Activated naive CD4-positive, alpha-beta T cell treated with anti-CD3 and anti-CD28 coated beads, Interleukin-2, amount 50 U/mL, for 72 hours (primary cell): ENCODE measurements around the gene TSPAN18. TPM values are rescaled to one million over a fixed set of nuclear protein-coding genes. Genes with fewer than 3 reads are reported as not detected.

Source experiments
- ATAC-seq, 2 donors: fragments of 150-1000 bp; cut with Tn5 transposase; 2 replicates each; pipeline ENCODE4 v1.10.0; 2021; ENCODE audit warnings: mild to moderate bottlenecking in 2 of 2, moderate library complexity in 2 of 2
- DNase-seq, 2 donors: peaks; one replicate each; pipeline ENCODE4 v3.0.0; 2021 to 2022; ENCODE audit warnings: low spot score in 2 of 2
- H3K27ac Mint-ChIP-seq, 2 donors: one replicate each; pipeline ENCODE4 v1.8.0; 2022; ENCODE audit warnings: mild to moderate bottlenecking in 2 of 2, mixed read lengths in 2 of 2
- H3K36me3 Mint-ChIP-seq, 2 donors: one replicate each; pipeline ENCODE4 v1.8.0; 2022; ENCODE audit warnings: mixed read lengths in 2 of 2
- H3K9me3 Mint-ChIP-seq, 2 donors: one replicate each; pipeline ENCODE4 v1.8.0; 2022; ENCODE audit warnings: mixed read lengths in 2 of 2
- total RNA-seq, 2 donors: library from RNA; stranded (reverse); gene quantifications; one replicate each; pipeline ENCODE4 v1.2.3, GENCODE V29; 2022

Gene TSPAN18
- total RNA-seq, 2 donors from 2014 or later = 2.3 to 3.6 TPM

GRCh38 chr11:44707094-44707493 lies 19.7 kb upstream of the TSPAN18 start:
- peaks cover 4 to 10% of the 10 kb centered on the region in 2 donors for H3K9me3 Mint-ChIP-seq
- DNase-seq (no peak), ATAC-seq (no peak)
- H3K27ac Mint-ChIP-seq = no peak overlapping the region
- peaks cover 0 to 4% of the 10 kb centered on the region in 2 donors for H3K36me3 Mint-ChIP-seq

GRCh38 chr11:44708009-44708408 lies 18.8 kb upstream of the TSPAN18 start:
- DNase-seq = no peak
- Mint-ChIP-seq H3K9me3 (peaks cover 4 to 10% of the 10 kb centered on the region in 2 donors), H3K36me3 (peaks cover 0 to 4% of the 10 kb centered on the region in 2 donors), H3K27ac (no peak overlapping the region)
- no peak for ATAC-seq

- peaks cover 0 to 4% of the 10 kb centered on the region in 2 donors for H3K36me3 Mint-ChIP-seq
- H3K27ac Mint-ChIP-seq = peak overlapping the region in 1 of 2 donors; percentile 9
- peak in 1 of 2 donors; percentile 74 for ATAC-seq
- DNase-seq = no peak
- peaks cover 4 to 10% of the 10 kb centered on the region in 2 donors for H3K9me3 Mint-ChIP-seq
Observed at GRCh38 chr11:44708523-44709280, 18.1 kb upstream of the TSPAN18 start.

GRCh38 chr11:44709281-44709562 lies 17.5 kb upstream of the TSPAN18 start:
- peaks cover 4 to 10% of the 10 kb centered on the region in 2 donors for H3K9me3 Mint-ChIP-seq
- DNase-seq (no peak), ATAC-seq (peak in 1 of 2 donors; percentile 79)
- H3K36me3 Mint-ChIP-seq = no peaks in the 10 kb centered on the region
- no peak overlapping the region for H3K27ac Mint-ChIP-seq

GRCh38 chr11:44709966-44710365 lies 16.8 kb upstream of the TSPAN18 start:
- peaks cover 6 to 15% of the 10 kb centered on the region in 2 donors for H3K9me3 Mint-ChIP-seq
- ATAC-seq = no peak
- peak overlapping the region in 1 of 2 donors; percentile 3 for H3K27ac Mint-ChIP-seq
- DNase-seq = no peak
- no peaks in the 10 kb centered on the region for H3K36me3 Mint-ChIP-seq

- Mint-ChIP-seq H3K27ac (peak overlapping the region in 1 of 2 donors; percentile 45), H3K9me3 (peaks cover 7 to 15% of the 10 kb centered on the region in 2 donors), H3K36me3 (no peaks in the 10 kb centered on the region)
- ATAC-seq (no peak), DNase-seq (no peak)
Observed at GRCh38 chr11:44711113-44711786, 15.5 kb upstream of the TSPAN18 start.

- ATAC-seq (no peak), DNase-seq (no peak)
- no peaks in the 10 kb centered on the region for H3K36me3 Mint-ChIP-seq
- peak overlapping the region in 1 of 2 donors; percentile 45 for H3K27ac Mint-ChIP-seq
- peaks cover 7 to 15% of the 10 kb centered on the region in 2 donors for H3K9me3 Mint-ChIP-seq
Observed at GRCh38 chr11:44711787-44712608, 14.8 kb upstream of the TSPAN18 start.

GRCh38 chr11:44713022-44713421 lies 13.7 kb upstream of the TSPAN18 start:
- H3K36me3 Mint-ChIP-seq = no peaks in the 10 kb centered on the region
- no peak for DNase-seq
- ATAC-seq = no peak
- H3K9me3 Mint-ChIP-seq = peaks cover 7 to 15% of the 10 kb centered on the region in 2 donors
- H3K27ac Mint-ChIP-seq = no peak overlapping the region

GRCh38 chr11:44716256-44716655 lies 10.5 kb upstream of the TSPAN18 start:
- peaks cover 3 to 5% of the 10 kb centered on the region in 2 donors for H3K9me3 Mint-ChIP-seq
- no peak overlapping the region for H3K27ac Mint-ChIP-seq
- DNase-seq = no peak
- H3K36me3 Mint-ChIP-seq = no peaks in the 10 kb centered on the region
- no peak for ATAC-seq

- DNase-seq (no peak), ATAC-seq (no peak)
- Mint-ChIP-seq H3K9me3 (peaks cover 3 to 5% of the 10 kb centered on the region in 2 donors), H3K27ac (no peak overlapping the region), H3K36me3 (no peaks in the 10 kb centered on the region)
Observed at GRCh38 chr11:44718057-44718456, 8.7 kb upstream of the TSPAN18 start.

GRCh38 chr11:44718612-44719390 lies 8.0 kb upstream of the TSPAN18 start:
- peak overlapping the region in 1 of 2 donors; percentile 1 for H3K27ac Mint-ChIP-seq
- H3K36me3 Mint-ChIP-seq = no peaks in the 10 kb centered on the region
- peaks cover 3 to 5% of the 10 kb centered on the region in 2 donors for H3K9me3 Mint-ChIP-seq
- ATAC-seq (peak in 1 of 2 donors; percentile 61), DNase-seq (no peak)

- DNase-seq (no peak), ATAC-seq (no peak)
- Mint-ChIP-seq H3K36me3 (no peaks in the 10 kb centered on the region), H3K9me3 (no peaks in the 10 kb centered on the region), H3K27ac (no peak overlapping the region)
Observed at GRCh38 chr11:44725016-44725685, 1.6 kb upstream of the TSPAN18 start.

GRCh38 chr11:44725757-44726282 lies 942 bp upstream of the TSPAN18 start:
- DNase-seq = no peak
- H3K27ac Mint-ChIP-seq = peak overlapping the region in 1 of 2 donors; percentile 33
- no peaks in the 10 kb centered on the region for H3K36me3 Mint-ChIP-seq
- ATAC-seq = no peak
- H3K9me3 Mint-ChIP-seq = no peaks in the 10 kb centered on the region

- H3K9me3 Mint-ChIP-seq = no peaks in the 10 kb centered on the region
- H3K36me3 Mint-ChIP-seq = no peaks in the 10 kb centered on the region
- H3K27ac Mint-ChIP-seq = no peak overlapping the region
- no peak for DNase-seq
- ATAC-seq = peak in 1 of 2 donors; percentile 13
Observed at GRCh38 chr11:44727114-44727372, 281 bp downstream of the TSPAN18 start.

GRCh38 chr11:44727373-44728287 lies 868 bp downstream of the TSPAN18 start:
- no peaks in the 10 kb centered on the region for H3K9me3 Mint-ChIP-seq
- H3K27ac Mint-ChIP-seq = peak overlapping the region in 1 of 2 donors; percentile 62
- ATAC-seq (peak; percentile 61 to 90), DNase-seq (peak; percentile 82 to 86)
- no peaks in the 10 kb centered on the region for H3K36me3 Mint-ChIP-seq
